Activated CD4-positive, alpha-beta memory T cell treated with anti-CD3 and anti-CD28 coated beads, Interleukin-2, amount 10 ng/mL, durations not matched to agents 7 days and 5 days (primary cell): ENCODE results near the gene SLC35E2B. TPM values are rescaled to one million over a fixed set of nuclear protein-coding genes. Genes with fewer than 3 reads are reported as not detected.

Experiments used
- CTCF ChIA-PET: fragments of 350-600 bp; sonication (Branson Sonifier 250); formaldehyde crosslinking; loops from one replicate; lab custom pipeline; 2021; ENCODE audit warnings: antibody characterized with exemption, inconsistent platforms; lab: Charles Lee
- POLR2A ChIA-PET: fragments of 350-600 bp; sonication (Branson Sonifier 250); formaldehyde crosslinking; loops from one replicate; lab custom pipeline; 2021; ENCODE audit warnings: antibody characterized with exemption; lab: Charles Lee
- DNase-seq: peaks from one replicate; pipeline ENCODE4 v3.0.0-alpha.2; 2020
- H3K27ac Mint-ChIP-seq: one replicate; pipeline ENCODE4 v1.8.0; 2021; ENCODE audit warnings: mild to moderate bottlenecking, mixed read lengths
- H3K27me3 Mint-ChIP-seq: one replicate; pipeline ENCODE4 v1.8.0; 2021; ENCODE audit warnings: mixed read lengths
- H3K36me3 Mint-ChIP-seq: one replicate; pipeline ENCODE4 v1.8.0; 2021; ENCODE audit warnings: low read depth, mixed read lengths
- H3K4me1 Mint-ChIP-seq: one replicate; pipeline ENCODE4 v1.8.0; 2021; ENCODE audit warnings: mixed read lengths
- H3K4me3 Mint-ChIP-seq: one replicate; pipeline ENCODE4 v1.8.0; 2021; ENCODE audit warnings: mild to moderate bottlenecking, mixed read lengths
- H3K9me3 Mint-ChIP-seq: one replicate; pipeline ENCODE4 v1.8.0; 2021; ENCODE audit warnings: mixed read lengths
- total RNA-seq, 2 experiments: library from RNA; stranded (reverse); gene quantifications; one replicate each; pipeline ENCODE4 v1.2.3, GENCODE V29; 2021

Gene SLC35E2B
- total RNA-seq, 2 experiments from 2014 or later, result 54.5 to 55.7 TPM

- Mint-ChIP-seq H3K36me3 (peaks cover 3% of the 10 kb centered on the region), H3K4me1 (peaks cover 3% of the 10 kb centered on the region), H3K27ac (no peak overlapping the region), H3K4me3 (no peak overlapping the region), H3K27me3 (peaks cover 3% of the 10 kb centered on the region), H3K9me3 (no peaks in the 10 kb centered on the region)
- no peak for DNase-seq
- CTCF ChIA-PET, result no interaction called here
- POLR2A ChIA-PET, result interaction anchor here (1.4 to 1.8 kb wide), 2 partner anchors 11 to 50 kb away, joined by 3 to 8 read pairs; partner anchors contain the start of gene MIB2
Measured at GRCh38 chr1:1626207-1627141, 66.1 kb downstream of the SLC35E2B start.

GRCh38 chr1:1625824-1626206 lies 66.8 kb downstream of the SLC35E2B start:
- CTCF ChIA-PET, result no interaction called here
- Mint-ChIP-seq H3K4me1 (peaks cover 3% of the 10 kb centered on the region), H3K36me3 (peaks cover 3% of the 10 kb centered on the region), H3K4me3 (no peak overlapping the region), H3K27me3 (peaks cover 3% of the 10 kb centered on the region), H3K9me3 (no peaks in the 10 kb centered on the region), H3K27ac (no peak overlapping the region)
- POLR2A ChIA-PET, result interaction anchor here (1.4 to 1.8 kb wide), 2 partner anchors 10 to 49 kb away, joined by 3 to 8 read pairs; partner anchors contain the start of gene MIB2
- no peak for DNase-seq

GRCh38 chr1:1625404-1625775 lies 67.2 kb downstream of the SLC35E2B start:
- DNase-seq, result no peak
- Mint-ChIP-seq H3K27me3 (peaks cover 2% of the 10 kb centered on the region), H3K4me3 (no peak overlapping the region), H3K27ac (no peak overlapping the region), H3K9me3 (no peaks in the 10 kb centered on the region), H3K4me1 (peaks cover 3% of the 10 kb centered on the region), H3K36me3 (peaks cover 3% of the 10 kb centered on the region)
- CTCF ChIA-PET, result no interaction called here
- POLR2A ChIA-PET, result interaction anchor here (1.4 to 1.8 kb wide), 2 partner anchors 10 to 49 kb away, joined by 3 to 8 read pairs; partner anchors contain the start of gene MIB2

GRCh38 chr1:1624443-1625403 lies 67.9 kb downstream of the SLC35E2B start:
- Mint-ChIP-seq H3K27ac (no peak overlapping the region), H3K9me3 (no peaks in the 10 kb centered on the region), H3K4me1 (no peaks in the 10 kb centered on the region), H3K4me3 (no peak overlapping the region), H3K36me3 (no peaks in the 10 kb centered on the region), H3K27me3 (no peaks in the 10 kb centered on the region)
- ChIA-PET POLR2A (no interaction called here), CTCF (no interaction called here)
- no peak for DNase-seq

GRCh38 chr1:1623631-1624442 lies 68.8 kb downstream of the SLC35E2B start:
- Mint-ChIP-seq H3K4me3 (no peak overlapping the region), H3K36me3 (no peaks in the 10 kb centered on the region), H3K27me3 (no peaks in the 10 kb centered on the region), H3K27ac (no peak overlapping the region), H3K4me1 (no peaks in the 10 kb centered on the region), H3K9me3 (no peaks in the 10 kb centered on the region)
- POLR2A ChIA-PET, result no interaction called here
- no peak for DNase-seq
- CTCF ChIA-PET, result no interaction called here

- Mint-ChIP-seq H3K27me3 (no peaks in the 10 kb centered on the region), H3K36me3 (no peaks in the 10 kb centered on the region), H3K9me3 (no peaks in the 10 kb centered on the region), H3K4me3 (no peak overlapping the region), H3K27ac (no peak overlapping the region), H3K4me1 (no peaks in the 10 kb centered on the region)
- ChIA-PET CTCF (no interaction called here), POLR2A (no interaction called here)
- no peak for DNase-seq
Measured at GRCh38 chr1:1623181-1623630, 69.4 kb downstream of the SLC35E2B start.

- Mint-ChIP-seq H3K36me3 (no peaks in the 10 kb centered on the region), H3K9me3 (no peaks in the 10 kb centered on the region), H3K4me1 (no peaks in the 10 kb centered on the region), H3K27me3 (no peaks in the 10 kb centered on the region), H3K4me3 (no peak overlapping the region), H3K27ac (no peak overlapping the region)
- no peak for DNase-seq
- POLR2A ChIA-PET, result no interaction called here
- CTCF ChIA-PET, result no interaction called here
Measured at GRCh38 chr1:1622788-1623094, 69.9 kb downstream of the SLC35E2B start.

- CTCF ChIA-PET, result no interaction called here
- H3K27ac Mint-ChIP-seq, result no peak overlapping the region
- no peak for DNase-seq
- no peaks in the 10 kb centered on the region for H3K9me3 Mint-ChIP-seq
- H3K4me3 Mint-ChIP-seq, result no peak overlapping the region
- no peaks in the 10 kb centered on the region for H3K27me3 Mint-ChIP-seq
- POLR2A ChIA-PET, result interaction anchor here (1.1 kb wide), 1 partner anchor 8 kb away, joined by 4 read pairs; no protein-coding TSS in a partner anchor
- H3K4me1 Mint-ChIP-seq, result peaks cover 5% of the 10 kb centered on the region
- no peaks in the 10 kb centered on the region for H3K36me3 Mint-ChIP-seq
Measured at GRCh38 chr1:1622010-1622787, 70.4 kb downstream of the SLC35E2B start.

GRCh38 chr1:1621173-1622009 lies 71.2 kb downstream of the SLC35E2B start:
- DNase-seq, result no peak
- POLR2A ChIA-PET, result interaction anchor here (0.9 to 1.1 kb wide), 2 partner anchors 7 to 9 kb away, joined by 3 to 4 read pairs; no protein-coding TSS in a partner anchor

GRCh38 chr1:1620433-1621139 lies 72.0 kb downstream of the SLC35E2B start:
- DNase-seq, result no peak
- POLR2A ChIA-PET, result interaction anchor here (0.9 kb wide), 1 partner anchor 8 kb away, joined by 3 read pairs; no protein-coding TSS in a partner anchor
- H3K27ac Mint-ChIP-seq, result no peak overlapping the region
- no peak overlapping the region for H3K4me3 Mint-ChIP-seq
- H3K9me3 Mint-ChIP-seq, result no peaks in the 10 kb centered on the region
- no peaks in the 10 kb centered on the region for H3K36me3 Mint-ChIP-seq
- no peaks in the 10 kb centered on the region for H3K27me3 Mint-ChIP-seq
- CTCF ChIA-PET, result no interaction called here
- peaks cover 12% of the 10 kb centered on the region for H3K4me1 Mint-ChIP-seq

More at GRCh38 chr1:1621173-1622009, 71.2 kb downstream of the SLC35E2B start:
- no peaks in the 10 kb centered on the region for H3K27me3 Mint-ChIP-seq
- H3K4me3 Mint-ChIP-seq, result no peak overlapping the region
- H3K4me1 Mint-ChIP-seq, result peaks cover 11% of the 10 kb centered on the region
- CTCF ChIA-PET, result no interaction called here
- no peaks in the 10 kb centered on the region for H3K9me3 Mint-ChIP-seq
- no peaks in the 10 kb centered on the region for H3K36me3 Mint-ChIP-seq
- no peak overlapping the region for H3K27ac Mint-ChIP-seq

- DNase-seq, result no peak
- ChIA-PET POLR2A (no interaction called here), CTCF (no interaction called here)
- Mint-ChIP-seq H3K4me1 (peaks cover 13% of the 10 kb centered on the region), H3K4me3 (no peak overlapping the region), H3K36me3 (no peaks in the 10 kb centered on the region), H3K27me3 (no peaks in the 10 kb centered on the region), H3K27ac (no peak overlapping the region), H3K9me3 (no peaks in the 10 kb centered on the region)
Measured at GRCh38 chr1:1619917-1620361, 72.7 kb downstream of the SLC35E2B start.
